ENCODE measurements around the gene PSMC5.

PSMC5 gene

DNA sequence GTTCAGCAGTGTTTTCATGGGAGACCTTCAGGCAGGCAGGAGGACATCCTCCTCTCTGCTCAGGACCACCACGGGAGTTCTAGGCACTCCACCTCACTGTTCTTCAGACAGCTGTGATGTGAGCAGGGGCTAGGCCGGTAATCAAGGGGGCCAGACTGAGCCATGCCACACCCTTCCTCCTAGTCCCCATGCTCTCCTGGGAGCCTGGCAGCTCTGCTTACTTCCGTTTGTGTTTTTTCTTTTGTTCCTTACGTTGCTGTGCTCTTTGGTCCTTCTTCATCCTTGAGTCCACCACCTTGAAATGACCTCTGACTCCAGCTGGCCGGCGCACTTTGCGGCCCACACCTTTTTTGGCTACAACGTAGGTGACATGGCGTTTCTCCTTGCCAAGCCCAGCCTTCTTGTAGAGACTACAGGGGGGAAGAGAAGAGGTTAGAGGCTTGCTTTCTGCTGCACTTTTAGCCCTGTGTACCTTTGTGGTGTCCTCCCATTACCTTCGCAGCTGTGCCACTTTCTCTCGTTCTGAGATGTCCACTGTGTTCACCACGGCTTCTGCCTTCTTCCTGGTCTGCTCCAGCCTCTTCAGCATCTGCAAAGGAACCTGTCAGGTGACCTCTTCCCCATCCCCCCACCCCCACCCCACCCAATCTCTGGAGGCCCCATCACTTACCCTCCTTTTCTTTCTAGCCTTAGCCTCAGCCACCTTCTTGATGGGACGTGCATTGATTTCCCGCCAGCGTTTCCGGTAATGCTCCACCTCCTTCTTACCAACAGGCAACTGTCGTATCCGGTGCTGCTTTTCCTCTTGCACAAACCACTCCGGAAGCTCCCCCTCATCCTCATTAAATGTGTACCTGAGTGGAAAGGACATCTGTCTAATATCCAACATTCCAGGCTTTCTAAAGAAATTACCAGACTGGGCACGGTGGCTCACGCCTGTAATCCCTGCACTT lies 7.4 kb upstream of the PSMC5 start:
- DNase-seq (ENCODE audit: low read depth), result no peak
- TF ChIP-seq, protein P1, sequence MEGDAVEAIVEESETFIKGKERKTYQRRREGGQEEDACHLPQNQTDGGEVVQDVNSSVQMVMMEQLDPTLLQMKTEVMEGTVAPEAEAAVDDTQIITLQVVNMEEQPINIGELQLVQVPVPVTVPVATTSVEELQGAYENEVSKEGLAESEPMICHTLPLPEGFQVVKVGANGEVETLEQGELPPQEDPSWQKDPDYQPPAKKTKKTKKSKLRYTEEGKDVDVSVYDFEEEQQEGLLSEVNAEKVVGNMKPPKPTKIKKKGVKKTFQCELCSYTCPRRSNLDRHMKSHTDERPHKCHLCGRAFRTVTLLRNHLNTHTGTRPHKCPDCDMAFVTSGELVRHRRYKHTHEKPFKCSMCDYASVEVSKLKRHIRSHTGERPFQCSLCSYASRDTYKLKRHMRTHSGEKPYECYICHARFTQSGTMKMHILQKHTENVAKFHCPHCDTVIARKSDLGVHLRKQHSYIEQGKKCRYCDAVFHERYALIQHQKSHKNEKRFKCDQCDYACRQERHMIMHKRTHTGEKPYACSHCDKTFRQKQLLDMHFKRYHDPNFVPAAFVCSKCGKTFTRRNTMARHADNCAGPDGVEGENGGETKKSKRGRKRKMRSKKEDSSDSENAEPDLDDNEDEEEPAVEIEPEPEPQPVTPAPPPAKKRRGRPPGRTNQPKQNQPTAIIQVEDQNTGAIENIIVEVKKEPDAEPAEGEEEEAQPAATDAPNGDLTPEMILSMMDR (IDR thresholded peaks at IDR 0.05; ENCODE audit: control insufficient read depth, insufficient read depth, low read depth, low read length, missing control alignments), result no peak
- H3K4me3 ChIP-seq (ENCODE audit: control insufficient read depth, low read depth, low read length), result no peak overlapping the region

DNA sequence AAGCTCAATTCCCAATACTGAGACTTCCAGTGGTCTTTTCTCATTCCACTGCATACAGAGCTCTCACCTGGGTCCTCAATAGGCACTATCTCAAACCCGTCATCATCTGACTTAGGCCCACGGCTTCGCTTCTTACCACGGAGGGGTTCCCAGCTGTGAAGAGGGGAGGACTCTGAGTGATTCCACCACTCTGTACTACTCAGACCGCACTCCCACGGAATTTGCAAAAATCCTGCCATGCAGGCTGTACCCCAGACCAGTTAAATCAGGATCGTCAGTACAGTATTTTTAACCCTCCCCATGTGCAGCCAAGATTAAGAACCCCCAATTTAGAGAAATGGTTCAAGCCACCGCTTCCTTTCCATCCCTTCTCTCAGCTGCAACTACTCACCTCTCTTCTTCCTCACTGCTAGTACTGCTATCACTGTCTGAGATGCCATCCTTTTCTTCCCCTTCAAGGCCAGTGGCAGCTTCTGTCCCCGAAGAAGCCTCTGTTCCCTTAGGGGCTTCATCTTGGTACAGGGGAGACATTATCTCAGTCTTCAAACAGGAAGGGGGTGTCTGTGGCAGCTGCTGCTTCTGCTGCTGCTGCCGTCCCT lies 6.2 kb upstream of the PSMC5 start:
- no peak overlapping the region for H3K4me3 ChIP-seq (ENCODE audit: control insufficient read depth, low read depth, low read length)
- no peak for DNase-seq (ENCODE audit: low read depth)
- TF ChIP-seq, protein P1 (IDR thresholded peaks at IDR 0.05; ENCODE audit: control insufficient read depth, insufficient read depth, low read depth, low read length, missing control alignments), result no peak

DNA sequence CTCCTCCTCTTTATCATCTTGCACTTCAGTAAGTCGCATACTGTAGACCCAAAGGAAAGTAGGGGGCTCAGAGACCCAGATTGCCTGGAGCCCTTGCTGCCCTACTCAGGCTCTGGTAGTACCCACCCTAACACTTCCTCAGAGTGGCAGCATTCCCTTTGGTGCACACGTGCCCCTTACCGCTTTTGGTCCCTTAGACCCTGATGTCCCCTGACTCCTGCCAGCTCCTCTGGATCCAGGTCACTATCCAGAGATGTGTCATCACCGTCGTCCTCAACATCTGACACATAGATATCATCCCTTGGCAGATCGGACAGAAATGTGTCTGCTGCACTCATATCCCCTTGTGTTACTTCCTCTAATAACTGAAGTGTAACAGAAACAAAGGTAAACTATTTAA lies 5.4 kb upstream of the PSMC5 start:
- DNase-seq (ENCODE audit: low read depth), result no peak
- no peak overlapping the region for H3K4me3 ChIP-seq (ENCODE audit: control insufficient read depth, low read depth, low read length)
- TF ChIP-seq, protein P1 (IDR thresholded peaks at IDR 0.05; ENCODE audit: control insufficient read depth, insufficient read depth, low read depth, low read length, missing control alignments), result no peak

DNA sequence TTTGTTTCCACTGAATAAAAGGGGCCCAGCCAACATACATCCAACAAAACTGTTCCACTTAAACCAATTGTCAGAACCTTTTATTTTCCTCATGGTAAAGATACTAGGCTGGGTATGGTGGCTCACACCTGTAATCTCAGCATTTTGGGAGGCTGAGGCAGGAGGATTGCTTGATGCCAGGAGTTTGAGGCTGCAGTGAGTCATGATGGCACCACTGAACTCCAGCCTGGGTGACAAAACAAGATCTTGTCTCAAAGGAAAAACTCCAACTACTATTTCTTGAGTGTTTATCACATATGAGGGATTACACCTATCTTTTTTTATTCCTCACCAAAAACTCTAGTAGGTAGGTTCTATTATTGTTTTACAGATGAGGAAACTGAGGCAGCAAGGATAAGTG lies 4.7 kb upstream of the PSMC5 start:
- H3K4me3 ChIP-seq (ENCODE audit: control insufficient read depth, low read depth, low read length), result no peak overlapping the region
- DNase-seq (ENCODE audit: low read depth), result no peak
- TF ChIP-seq, protein P1 (IDR thresholded peaks at IDR 0.05; ENCODE audit: control insufficient read depth, insufficient read depth, low read depth, low read length, missing control alignments), result no peak

DNA sequence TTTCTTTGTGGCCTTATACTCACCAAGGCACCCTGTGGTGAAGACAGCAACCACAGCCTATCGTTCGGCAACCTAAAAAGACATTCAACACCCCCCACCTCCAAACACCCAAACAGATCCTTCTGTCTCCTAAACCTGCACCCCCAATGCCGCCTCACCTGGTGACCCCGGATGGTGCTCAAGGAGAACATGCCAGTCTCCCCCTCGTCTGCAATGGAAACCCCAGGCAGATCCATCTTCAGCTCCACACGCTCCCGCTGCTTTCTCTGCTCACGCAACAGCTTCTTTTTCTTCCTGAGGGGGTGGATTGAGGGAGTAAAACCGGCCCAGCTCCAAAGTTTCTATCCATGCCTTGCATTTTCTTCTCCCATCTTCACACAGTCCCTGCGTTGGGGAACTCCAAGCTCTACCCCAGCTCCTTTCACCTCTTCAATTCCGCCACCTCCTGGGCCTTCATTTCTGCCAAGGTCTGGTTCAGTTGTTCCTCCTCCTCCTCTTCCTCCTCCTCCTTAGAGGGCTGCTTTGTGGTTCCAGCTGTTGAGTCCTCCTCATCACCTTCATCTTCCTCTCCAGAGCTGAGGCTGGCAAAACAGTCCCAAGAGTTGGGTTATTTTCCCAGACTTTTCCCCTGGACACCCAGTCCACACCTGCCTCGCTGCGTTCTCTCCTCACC lies 3.4 kb upstream of the PSMC5 start:
- no peak for DNase-seq (ENCODE audit: low read depth)
- no peak overlapping the region for H3K4me3 ChIP-seq (ENCODE audit: control insufficient read depth, low read depth, low read length)
- TF ChIP-seq, protein P1 (IDR thresholded peaks at IDR 0.05; ENCODE audit: control insufficient read depth, insufficient read depth, low read depth, low read length, missing control alignments), result no peak

DNA sequence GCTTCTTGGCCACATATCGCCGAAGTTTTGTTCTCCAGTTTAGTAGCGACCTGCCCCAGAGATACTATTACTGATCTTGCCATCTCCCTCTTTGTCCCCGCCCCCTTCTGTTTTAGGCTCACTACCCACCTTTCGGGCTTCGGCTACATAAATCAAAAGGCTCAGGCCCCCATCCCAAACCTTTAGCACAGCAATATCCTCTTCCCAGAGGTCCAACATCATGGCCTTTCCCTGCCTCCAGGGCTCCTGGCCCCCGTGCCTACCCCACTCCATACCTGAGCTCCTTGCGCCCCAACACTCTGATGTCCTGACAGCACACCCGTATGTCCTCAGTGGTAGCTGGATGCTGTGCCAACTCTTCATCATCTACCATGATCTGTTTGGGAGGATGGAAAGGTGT lies 2.9 kb upstream of the PSMC5 start:
- TF ChIP-seq, protein P1 (IDR thresholded peaks at IDR 0.05; ENCODE audit: control insufficient read depth, insufficient read depth, low read depth, low read length, missing control alignments), result no peak
- DNase-seq (ENCODE audit: low read depth), result no peak
- no peak overlapping the region for H3K4me3 ChIP-seq (ENCODE audit: control insufficient read depth, low read depth, low read length)
